Parathyroid adenoma (tissue), 2 donors: ENCODE data around the gene NUP98.

Experiments used
- H2AFZ ChIP-seq: fragments of 300-600 bp; sonication (generic); one replicate; pipeline ENCODE4 v1.7.0; 2017; ENCODE audit warnings: antibody characterized with exemption, mild to moderate bottlenecking
- H3K27ac ChIP-seq: fragments of 300-600 bp; sonication (generic); one replicate; pipeline ENCODE4 v1.7.0; 2017
- H3K27me3 ChIP-seq: fragments of 300-600 bp; sonication (generic); one replicate; pipeline ENCODE4 v1.7.0; 2017; ENCODE audit warnings: low read length; ENCODE audit not compliant: control insufficient read depth, insufficient read depth
- H3K36me3 ChIP-seq: fragments of 300-600 bp; sonication (generic); one replicate; pipeline ENCODE4 v1.7.0; 2017; ENCODE audit warnings: low read length; ENCODE audit not compliant: control insufficient read depth, insufficient read depth
- H3K4me1 ChIP-seq: fragments of 300-600 bp; sonication (generic); one replicate; pipeline ENCODE4 v1.7.0; 2017; ENCODE audit warnings: control low read depth
- H3K4me2 ChIP-seq: fragments of 300-600 bp; sonication (generic); one replicate; pipeline ENCODE4 v1.7.0; 2017; ENCODE audit warnings: low read length
- H3K4me3 ChIP-seq: fragments of 300-600 bp; sonication (generic); one replicate; pipeline ENCODE4 v1.7.0; 2017; ENCODE audit warnings: low read depth, low read length
- H3K79me2 ChIP-seq: fragments of 300-600 bp; sonication (generic); one replicate; pipeline ENCODE4 v1.7.0; 2017; ENCODE audit warnings: control low read depth
- H3K9ac ChIP-seq: fragments of 300-600 bp; sonication (generic); one replicate; pipeline ENCODE4 v1.7.0; 2017; ENCODE audit warnings: mild to moderate bottlenecking
- H3K9me3 ChIP-seq: fragments of 300-600 bp; sonication (generic); one replicate; pipeline ENCODE4 v1.7.0; 2017; ENCODE audit warnings: low read length; ENCODE audit not compliant: control insufficient read depth
- TF ChIP-seq, protein P1 (sequence below): fragments of 300-600 bp; sonication (generic); IDR thresholded peaks from one replicate; pipeline ENCODE4 v1.7.0; 2017; ENCODE audit warnings: antibody characterized with exemption, mild to moderate bottlenecking
- donor health status: primary hyperparathyroidism.

The NUP98 gene

GRCh38 chr11:3669742-3670183 lies 127.6 kb downstream of the NUP98 start:
- Histone ChIP-seq H3K27ac (no peak overlapping the region), H3K36me3 (no peaks in the 10 kb centered on the region), H3K9ac (no peak overlapping the region), H3K4me1 (no peaks in the 10 kb centered on the region), H3K79me2 (no peaks in the 10 kb centered on the region), H2AFZ (no peak overlapping the region), H3K9me3 (no peaks in the 10 kb centered on the region), H3K27me3 (no peaks in the 10 kb centered on the region), H3K4me3 (no peak overlapping the region), H3K4me2 (no peak overlapping the region)
- TF ChIP-seq, protein P1, sequence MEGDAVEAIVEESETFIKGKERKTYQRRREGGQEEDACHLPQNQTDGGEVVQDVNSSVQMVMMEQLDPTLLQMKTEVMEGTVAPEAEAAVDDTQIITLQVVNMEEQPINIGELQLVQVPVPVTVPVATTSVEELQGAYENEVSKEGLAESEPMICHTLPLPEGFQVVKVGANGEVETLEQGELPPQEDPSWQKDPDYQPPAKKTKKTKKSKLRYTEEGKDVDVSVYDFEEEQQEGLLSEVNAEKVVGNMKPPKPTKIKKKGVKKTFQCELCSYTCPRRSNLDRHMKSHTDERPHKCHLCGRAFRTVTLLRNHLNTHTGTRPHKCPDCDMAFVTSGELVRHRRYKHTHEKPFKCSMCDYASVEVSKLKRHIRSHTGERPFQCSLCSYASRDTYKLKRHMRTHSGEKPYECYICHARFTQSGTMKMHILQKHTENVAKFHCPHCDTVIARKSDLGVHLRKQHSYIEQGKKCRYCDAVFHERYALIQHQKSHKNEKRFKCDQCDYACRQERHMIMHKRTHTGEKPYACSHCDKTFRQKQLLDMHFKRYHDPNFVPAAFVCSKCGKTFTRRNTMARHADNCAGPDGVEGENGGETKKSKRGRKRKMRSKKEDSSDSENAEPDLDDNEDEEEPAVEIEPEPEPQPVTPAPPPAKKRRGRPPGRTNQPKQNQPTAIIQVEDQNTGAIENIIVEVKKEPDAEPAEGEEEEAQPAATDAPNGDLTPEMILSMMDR, result no peak

GRCh38 chr11:3669128-3669527 lies 128.2 kb downstream of the NUP98 start:
- H3K36me3 ChIP-seq, result no peaks in the 10 kb centered on the region
- no peaks in the 10 kb centered on the region for H3K9me3 ChIP-seq
- TF ChIP-seq, protein P1, result no peak
- no peak overlapping the region for H3K27ac ChIP-seq
- no peaks in the 10 kb centered on the region for H3K79me2 ChIP-seq
- H3K27me3 ChIP-seq, result no peaks in the 10 kb centered on the region
- H3K4me1 ChIP-seq, result no peaks in the 10 kb centered on the region
- no peak overlapping the region for H2AFZ ChIP-seq
- no peak overlapping the region for H3K4me3 ChIP-seq
- H3K9ac ChIP-seq, result no peak overlapping the region
- no peak overlapping the region for H3K4me2 ChIP-seq

DNA sequence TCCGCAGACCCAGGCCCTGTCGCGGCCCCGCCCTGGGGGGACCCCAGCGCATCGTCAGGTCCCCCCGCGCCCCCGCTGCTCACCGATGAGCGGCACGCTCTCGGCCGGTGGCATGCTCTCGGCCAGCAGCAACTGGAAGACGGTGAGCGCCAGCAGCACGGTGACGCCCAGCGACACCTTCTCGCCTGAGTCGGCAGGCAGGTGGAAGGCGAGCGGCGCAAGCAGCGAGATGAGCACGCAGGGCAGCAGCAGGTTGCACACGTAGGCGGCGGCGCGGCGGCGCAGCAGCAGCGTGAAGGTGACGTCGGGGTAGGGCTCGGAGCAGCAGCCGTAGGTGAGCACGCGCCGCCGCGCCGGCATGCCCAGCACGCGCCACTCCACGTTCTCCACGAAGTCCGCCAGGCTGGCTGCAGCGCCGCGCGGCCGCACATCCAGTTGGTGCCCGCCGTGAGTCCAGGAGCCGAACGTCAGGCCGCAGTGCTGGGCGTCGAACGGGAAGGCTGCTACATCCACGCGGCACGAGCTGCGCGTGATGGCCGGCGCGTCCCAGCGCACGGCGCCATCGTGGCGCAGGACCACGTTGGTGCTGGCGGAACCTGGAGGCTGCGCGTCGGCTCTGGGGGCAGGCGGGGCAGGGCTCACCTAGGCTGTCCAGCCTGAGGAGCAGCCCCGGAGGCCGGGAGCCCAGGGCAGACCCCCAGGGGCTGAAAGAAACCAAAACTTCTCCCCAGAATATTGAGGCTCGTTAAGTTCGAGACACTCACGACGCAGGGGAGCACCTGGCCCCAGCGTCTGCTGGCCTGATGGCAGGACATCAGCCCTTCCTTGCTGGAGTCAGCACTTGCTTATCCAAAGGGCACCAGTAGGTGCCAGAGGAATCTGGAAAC lies 130.0 kb downstream of the NUP98 start:
- no peak overlapping the region for H3K4me3 ChIP-seq
- H3K4me2 ChIP-seq, result no peak overlapping the region
- no peaks in the 10 kb centered on the region for H3K36me3 ChIP-seq
- H3K4me1 ChIP-seq, result no peaks in the 10 kb centered on the region
- H2AFZ ChIP-seq, result no peak overlapping the region
- no peak overlapping the region for H3K9ac ChIP-seq
- TF ChIP-seq, protein P1, result no peak
- no peaks in the 10 kb centered on the region for H3K9me3 ChIP-seq
- H3K27me3 ChIP-seq, result no peaks in the 10 kb centered on the region
- no peaks in the 10 kb centered on the region for H3K79me2 ChIP-seq
- no peak overlapping the region for H3K27ac ChIP-seq

GRCh38 chr11:3666023-3666530 lies 131.3 kb downstream of the NUP98 start:
- H3K4me1 ChIP-seq, result no peaks in the 10 kb centered on the region
- H3K27me3 ChIP-seq, result no peaks in the 10 kb centered on the region
- H2AFZ ChIP-seq, result no peak overlapping the region
- H3K4me3 ChIP-seq, result no peak overlapping the region
- TF ChIP-seq, protein P1, result no peak
- no peaks in the 10 kb centered on the region for H3K9me3 ChIP-seq
- H3K36me3 ChIP-seq, result no peaks in the 10 kb centered on the region
- no peaks in the 10 kb centered on the region for H3K79me2 ChIP-seq
- no peak overlapping the region for H3K4me2 ChIP-seq
- no peak overlapping the region for H3K9ac ChIP-seq
- no peak overlapping the region for H3K27ac ChIP-seq
